ENCODE measurements around the gene CHODL.

The CHODL gene

DNA sequence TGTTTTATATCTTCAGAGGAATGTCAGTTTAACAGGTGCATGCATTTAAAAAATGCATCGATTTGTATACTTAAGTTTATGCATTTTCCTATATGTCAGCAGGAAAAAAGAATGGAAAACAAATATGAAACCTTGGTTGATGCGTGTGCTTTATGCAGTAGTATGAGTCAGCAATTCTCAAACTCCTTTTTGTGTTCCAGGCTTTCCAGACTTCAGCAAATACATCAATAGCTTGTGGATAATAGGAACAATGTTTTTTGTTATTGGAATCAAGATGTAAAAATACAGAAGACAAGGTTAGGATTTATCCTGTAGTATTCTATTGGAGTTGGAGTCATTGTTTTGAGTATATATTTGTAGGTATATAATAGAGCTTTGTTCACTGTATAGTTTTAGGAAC is 45.2 kb downstream of the CHODL start:
- DNase-seq (ENCODE audit: low read depth): no peak

DNA sequence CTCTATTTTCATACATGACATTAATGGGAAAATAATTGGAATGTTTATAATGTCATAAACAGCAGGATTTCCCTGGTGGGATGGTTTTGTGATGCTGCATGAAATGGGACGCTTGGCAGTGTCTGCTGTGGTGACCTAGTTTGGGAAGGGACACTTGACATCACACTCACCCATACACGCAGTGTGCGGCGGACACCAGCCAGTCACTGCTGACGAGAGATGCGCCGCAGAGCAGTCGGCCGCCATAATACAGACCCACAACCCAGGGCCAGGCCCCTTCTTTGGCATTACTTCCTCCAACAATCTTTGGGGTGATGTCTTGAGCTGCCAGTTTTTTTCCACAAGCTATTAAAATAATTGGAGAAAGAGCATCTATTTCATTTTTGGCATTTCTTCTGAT is 49.5 kb downstream of the CHODL start:
- DNase-seq (ENCODE audit: low read depth): no peak

DNA sequence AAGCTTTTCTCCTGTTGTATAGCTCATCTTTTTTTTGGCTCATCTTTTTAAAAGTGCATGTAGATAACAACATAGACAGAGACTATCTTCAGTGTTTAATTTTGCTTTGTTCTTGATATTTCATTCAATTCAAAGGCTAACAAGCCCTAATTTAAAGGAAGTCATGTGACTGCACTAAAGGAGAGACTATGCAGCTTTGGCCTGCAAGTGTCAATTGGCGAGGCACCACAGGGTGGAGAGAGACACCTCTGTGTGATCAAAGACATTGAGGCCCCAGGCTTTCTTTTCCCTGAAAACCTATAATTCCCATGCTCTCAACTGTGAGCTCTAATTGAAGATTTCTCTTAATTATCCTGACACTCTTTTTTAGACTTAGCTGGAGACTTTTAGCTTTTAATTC is 53.6 kb downstream of the CHODL start:
- DNase-seq (ENCODE audit: low read depth): no peak

Measured in activated T-helper 9 cell treated with anti-CD3 and anti-CD28 coated beads, Interleukin-2, amount 50 U/mL, for 16 hours (primary cell).